AG04449 (cell line): ENCODE results near the gene CORO1C.
"Not testable (repeated sequence)": the region's sequence is repeated elsewhere in the genome, so short reads cannot be mapped to it uniquely, and the experiment has no call there.

Experiments used
- CTCF ChIA-PET: fragments of 350-600 bp; formaldehyde crosslinking; extraction: SDS; loops from one replicate; lab custom pipeline; 2021; ENCODE audit warnings: antibody characterized with exemption; lab: Yijun Ruan, JAX
- POLR2A ChIA-PET: fragments of 400-600, 350-600 bp; formaldehyde crosslinking; extraction: SDS; loops from one replicate; lab custom pipeline; 2020; ENCODE audit warnings: antibody characterized with exemption, inconsistent platforms; lab: Yijun Ruan, JAX
- DNase-seq: peaks from one replicate; pipeline ENCODE4 v3.0.0-alpha.2; 2010; ENCODE audit warnings: low read depth, low spot score
- H3K4me3 ChIP-seq: 2 replicates; pipeline ENCODE4 v1.5.1; 2011; ENCODE audit warnings: low read depth, mild to moderate bottlenecking, control low read depth, low read length
- CTCF ChIP-seq: IDR thresholded peaks from one replicate; pipeline ENCODE4 v1.5.1; 2011; ENCODE audit warnings: mild to moderate bottlenecking, moderate library complexity, low read length, control low read depth, inconsistent platforms; ENCODE audit not compliant: insufficient read depth; ENCODE audit errors: missing control alignments

The CORO1C gene

GRCh38 chr12:108772891-108773797 is 41.8 kb upstream of the CORO1C start:
- no peak for DNase-seq
- no peak for TF ChIP-seq CTCF
- H3K4me3 ChIP-seq = no peak overlapping the region
- ChIA-PET POLR2A (no interaction called here), CTCF (no interaction called here)

DNA sequence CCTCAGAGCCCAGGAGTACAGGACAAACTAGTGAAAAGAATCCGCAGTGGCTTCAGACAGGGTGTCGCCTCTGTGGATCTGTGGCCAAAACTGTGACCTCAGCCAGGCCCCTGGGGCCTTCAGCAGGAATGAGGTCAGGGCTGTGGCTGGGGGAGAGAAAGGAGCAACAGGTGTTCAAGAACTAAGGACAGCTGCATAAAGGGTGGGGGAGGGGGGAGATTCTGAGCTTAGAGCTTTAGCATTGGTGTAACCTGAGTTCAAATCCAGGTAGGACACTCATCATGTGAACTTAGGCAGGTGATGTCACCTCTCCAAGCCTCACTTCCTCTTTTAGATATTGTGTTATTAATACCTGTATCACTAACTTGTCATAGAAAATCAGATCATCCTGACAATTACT is 40.9 kb upstream of the CORO1C start:
- no peak for TF ChIP-seq CTCF
- H3K4me3 ChIP-seq = no peak overlapping the region
- DNase-seq = no peak
- ChIA-PET CTCF (no interaction called here), POLR2A (no interaction called here)

- CTCF ChIA-PET = interaction anchor here (1.0 to 1.4 kb wide), 2 partner anchors 12 to 36 kb away, joined by 3 to 4 read pairs; no protein-coding TSS in a partner anchor
- POLR2A ChIA-PET, H3K4me3 ChIP-seq, DNase-seq: not testable (repeated sequence)
Observed at GRCh38 chr12:108771835-108772234, 40.5 kb upstream of the CORO1C start.

- CTCF ChIA-PET = interaction anchor here (1.0 to 1.4 kb wide), 2 partner anchors 11 to 35 kb away, joined by 3 to 4 read pairs; no protein-coding TSS in a partner anchor
- POLR2A ChIA-PET = no interaction called here
- no peak overlapping the region for H3K4me3 ChIP-seq
- no peak for TF ChIP-seq CTCF
- no peak for DNase-seq
Observed at GRCh38 chr12:108770963-108771362, 39.6 kb upstream of the CORO1C start.

- ChIA-PET CTCF (interaction anchor here (1.4 kb wide), 1 partner anchor 35 kb away, joined by 3 read pairs; no protein-coding TSS in a partner anchor), POLR2A (no interaction called here)
- TF ChIP-seq CTCF = no peak
Observed at GRCh38 chr12:108770269-108770829, 39.0 kb upstream of the CORO1C start.

GRCh38 chr12:108768591-108769500 is 37.5 kb upstream of the CORO1C start:
- no peak for DNase-seq
- no peak for TF ChIP-seq CTCF
- POLR2A ChIA-PET = no interaction called here
- peak overlapping the region; percentile 30 for H3K4me3 ChIP-seq
- CTCF ChIA-PET = interaction anchor here (1.0 kb wide), 1 partner anchor 182 kb away, joined by 3 read pairs; no protein-coding TSS in a partner anchor

More at GRCh38 chr12:108770269-108770829, 39.0 kb upstream of the CORO1C start:
- no peak overlapping the region for H3K4me3 ChIP-seq
- DNase-seq = no peak
